WTC11 (cell line): ENCODE results near the gene ADIPOQ.
"Not testable (repeated sequence)": the region's sequence is repeated elsewhere in the genome, so short reads cannot be mapped to it uniquely, and the experiment has no call there.

Source experiments
- ZBTB43 ChIP-seq: sonication (generic); formaldehyde crosslinking; IDR thresholded peaks from 2 replicates; pipeline ENCODE4 v1.8.1; 2023; ENCODE audit warnings: mild to moderate bottlenecking, missing genetic modification reagents
- TF ChIP-seq, protein P1 (sequence below): fragments of 200-600 bp; IDR thresholded peaks from 2 replicates; pipeline ENCODE4 v1.8.0; 2022; ENCODE audit warnings: antibody characterized with exemption

- TF ChIP-seq ZBTB43 (CRISPR knock-in tag): not testable (repeated sequence)
- TF ChIP-seq, protein P1, sequence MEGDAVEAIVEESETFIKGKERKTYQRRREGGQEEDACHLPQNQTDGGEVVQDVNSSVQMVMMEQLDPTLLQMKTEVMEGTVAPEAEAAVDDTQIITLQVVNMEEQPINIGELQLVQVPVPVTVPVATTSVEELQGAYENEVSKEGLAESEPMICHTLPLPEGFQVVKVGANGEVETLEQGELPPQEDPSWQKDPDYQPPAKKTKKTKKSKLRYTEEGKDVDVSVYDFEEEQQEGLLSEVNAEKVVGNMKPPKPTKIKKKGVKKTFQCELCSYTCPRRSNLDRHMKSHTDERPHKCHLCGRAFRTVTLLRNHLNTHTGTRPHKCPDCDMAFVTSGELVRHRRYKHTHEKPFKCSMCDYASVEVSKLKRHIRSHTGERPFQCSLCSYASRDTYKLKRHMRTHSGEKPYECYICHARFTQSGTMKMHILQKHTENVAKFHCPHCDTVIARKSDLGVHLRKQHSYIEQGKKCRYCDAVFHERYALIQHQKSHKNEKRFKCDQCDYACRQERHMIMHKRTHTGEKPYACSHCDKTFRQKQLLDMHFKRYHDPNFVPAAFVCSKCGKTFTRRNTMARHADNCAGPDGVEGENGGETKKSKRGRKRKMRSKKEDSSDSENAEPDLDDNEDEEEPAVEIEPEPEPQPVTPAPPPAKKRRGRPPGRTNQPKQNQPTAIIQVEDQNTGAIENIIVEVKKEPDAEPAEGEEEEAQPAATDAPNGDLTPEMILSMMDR: not testable (repeated sequence)
Observed at GRCh38 chr3:186887507-186887938, 45.0 kb downstream of the ADIPOQ start.
